ENCODE data around the gene ATP8B3. TPM values are rescaled to one million over a fixed set of nuclear protein-coding genes. Genes with fewer than 3 reads are reported as not detected.

Gene ATP8B3
- polyA plus RNA-seq, 3 donors, result 0.56 to 1.00 (median 0.65) TPM

DNA sequence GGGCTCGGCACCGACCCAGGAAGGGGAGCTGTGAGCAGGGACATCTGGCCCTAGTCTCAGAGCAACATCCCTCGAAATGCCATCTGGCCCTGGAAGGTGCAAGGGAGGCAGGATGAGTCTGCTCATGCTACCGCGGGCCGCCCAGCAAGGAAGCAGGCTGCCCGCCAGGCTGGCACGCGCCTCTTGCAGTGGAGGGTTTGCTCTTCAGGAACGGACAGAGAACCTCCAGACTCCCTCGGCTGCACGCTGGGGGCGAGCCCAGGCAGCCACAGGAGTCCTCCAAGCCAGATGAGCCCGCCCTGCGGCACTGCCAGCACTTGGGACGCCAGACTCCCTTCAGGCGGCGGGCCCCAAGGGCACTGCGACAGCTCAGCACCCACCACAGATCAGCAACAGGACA is 10.1 kb upstream of the ATP8B3 start:
- no peak for DNase-seq (ENCODE audit: extremely low read depth in 1 of 11, low read depth in 9 of 11, low spot score in 4 of 11)

DNA sequence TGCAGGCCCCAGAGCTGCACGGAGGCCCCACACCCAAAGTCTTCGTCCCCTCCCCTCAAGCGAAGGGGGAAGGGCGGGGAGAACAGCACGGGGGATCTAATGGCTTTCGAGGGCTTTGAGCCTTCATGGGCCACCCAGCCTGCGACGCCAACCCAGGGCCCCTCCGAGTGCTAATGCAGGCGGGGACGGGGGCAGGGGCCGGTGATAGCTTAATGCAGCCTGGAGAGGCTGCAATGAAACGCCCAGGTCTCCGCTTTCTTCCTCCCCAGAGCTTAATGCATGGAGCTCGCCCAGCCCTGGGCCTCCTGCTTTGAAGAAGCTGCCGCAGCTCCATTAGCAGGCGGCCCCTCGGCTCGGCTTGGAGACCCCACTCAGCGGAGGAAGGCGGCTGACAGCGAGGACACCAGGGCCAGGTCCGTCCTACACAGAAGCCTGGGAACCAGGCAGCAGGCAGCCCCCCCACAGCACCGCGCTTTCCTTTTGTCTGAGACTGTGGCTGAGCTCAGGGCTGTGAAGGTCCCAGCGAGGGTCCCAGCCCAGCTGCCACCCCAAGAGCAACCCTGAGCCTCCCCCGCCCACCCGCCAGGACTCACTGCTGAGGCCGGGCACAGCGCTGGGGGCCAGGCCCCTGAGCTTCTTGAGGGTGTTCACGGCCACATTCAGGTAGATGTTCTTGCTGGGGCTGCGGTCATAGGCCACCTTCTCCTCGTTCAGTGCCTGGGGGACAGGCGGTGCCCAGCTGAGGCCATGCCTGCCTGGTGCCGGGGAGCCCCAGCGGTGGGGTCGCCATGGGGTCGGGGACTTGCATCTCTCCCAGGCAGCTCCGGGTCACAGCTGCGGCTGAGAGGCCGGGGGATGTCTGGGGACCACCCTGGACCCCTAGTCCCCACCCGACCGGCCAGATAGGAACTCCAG is 7.5 kb upstream of the ATP8B3 start:
- no peak for DNase-seq (ENCODE audit: extremely low read depth in 1 of 11, low read depth in 9 of 11, low spot score in 4 of 11)

GRCh38 chr19:1818549-1819195 is 6.6 kb upstream of the ATP8B3 start:
- no peak for DNase-seq (ENCODE audit: extremely low read depth in 1 of 11, low read depth in 9 of 11, low spot score in 4 of 11)

- DNase-seq (ENCODE audit: extremely low read depth in 1 of 11, low read depth in 9 of 11, low spot score in 4 of 11), result no peak
Observed at GRCh38 chr19:1817553-1818179, 5.6 kb upstream of the ATP8B3 start.

- no peak for DNase-seq (ENCODE audit: extremely low read depth in 1 of 11, low read depth in 9 of 11, low spot score in 4 of 11)
Observed at GRCh38 chr19:1816530-1817298, 4.6 kb upstream of the ATP8B3 start.

- DNase-seq (ENCODE audit: extremely low read depth in 1 of 11, low read depth in 9 of 11, low spot score in 4 of 11), result no peak
Observed at GRCh38 chr19:1815605-1816529, 3.8 kb upstream of the ATP8B3 start.

DNA sequence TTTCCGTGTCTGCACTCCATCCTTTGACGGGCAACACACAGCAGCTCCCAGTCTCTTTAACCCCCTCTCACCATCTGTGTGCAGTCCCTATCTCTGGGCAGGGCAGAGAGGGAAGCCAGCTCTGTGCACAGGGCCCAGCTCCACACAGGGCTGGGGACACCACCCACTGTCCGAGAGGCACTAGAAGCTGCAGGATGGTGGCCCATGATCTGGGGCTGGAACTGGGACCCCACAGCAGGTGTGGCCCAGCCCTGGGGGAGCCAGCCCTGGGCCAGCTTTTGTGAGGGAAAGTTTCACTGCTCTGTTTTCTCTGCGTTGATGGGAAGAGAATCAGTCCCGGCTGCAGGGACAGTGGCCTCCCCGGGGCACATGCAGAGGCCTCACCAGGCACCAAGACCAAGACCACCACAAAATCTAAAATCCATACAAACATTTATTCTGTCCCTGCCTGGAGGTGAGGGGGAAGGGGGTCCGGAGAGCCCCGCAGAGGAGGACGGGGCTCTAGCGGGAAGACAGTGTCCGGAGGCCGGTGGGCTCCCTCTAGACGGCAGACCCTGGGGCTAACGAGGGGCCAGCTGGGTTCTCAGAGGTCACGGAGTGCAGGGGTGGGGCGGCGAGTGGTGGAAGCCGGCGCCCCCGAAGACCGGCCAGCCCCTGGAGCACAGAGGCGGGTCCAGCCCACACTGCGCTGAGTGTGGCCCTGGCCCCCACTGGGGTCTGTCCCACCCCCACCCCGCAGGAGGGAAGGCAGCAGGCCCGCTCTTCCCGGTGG is 2.9 kb upstream of the ATP8B3 start:
- DNase-seq (ENCODE audit: extremely low read depth in 1 of 11, low read depth in 9 of 11, low spot score in 4 of 11), result no peak

- DNase-seq (ENCODE audit: extremely low read depth in 1 of 11, low read depth in 9 of 11, low spot score in 4 of 11), result no peak
Observed at GRCh38 chr19:1814391-1814790, 2.3 kb upstream of the ATP8B3 start.

DNA sequence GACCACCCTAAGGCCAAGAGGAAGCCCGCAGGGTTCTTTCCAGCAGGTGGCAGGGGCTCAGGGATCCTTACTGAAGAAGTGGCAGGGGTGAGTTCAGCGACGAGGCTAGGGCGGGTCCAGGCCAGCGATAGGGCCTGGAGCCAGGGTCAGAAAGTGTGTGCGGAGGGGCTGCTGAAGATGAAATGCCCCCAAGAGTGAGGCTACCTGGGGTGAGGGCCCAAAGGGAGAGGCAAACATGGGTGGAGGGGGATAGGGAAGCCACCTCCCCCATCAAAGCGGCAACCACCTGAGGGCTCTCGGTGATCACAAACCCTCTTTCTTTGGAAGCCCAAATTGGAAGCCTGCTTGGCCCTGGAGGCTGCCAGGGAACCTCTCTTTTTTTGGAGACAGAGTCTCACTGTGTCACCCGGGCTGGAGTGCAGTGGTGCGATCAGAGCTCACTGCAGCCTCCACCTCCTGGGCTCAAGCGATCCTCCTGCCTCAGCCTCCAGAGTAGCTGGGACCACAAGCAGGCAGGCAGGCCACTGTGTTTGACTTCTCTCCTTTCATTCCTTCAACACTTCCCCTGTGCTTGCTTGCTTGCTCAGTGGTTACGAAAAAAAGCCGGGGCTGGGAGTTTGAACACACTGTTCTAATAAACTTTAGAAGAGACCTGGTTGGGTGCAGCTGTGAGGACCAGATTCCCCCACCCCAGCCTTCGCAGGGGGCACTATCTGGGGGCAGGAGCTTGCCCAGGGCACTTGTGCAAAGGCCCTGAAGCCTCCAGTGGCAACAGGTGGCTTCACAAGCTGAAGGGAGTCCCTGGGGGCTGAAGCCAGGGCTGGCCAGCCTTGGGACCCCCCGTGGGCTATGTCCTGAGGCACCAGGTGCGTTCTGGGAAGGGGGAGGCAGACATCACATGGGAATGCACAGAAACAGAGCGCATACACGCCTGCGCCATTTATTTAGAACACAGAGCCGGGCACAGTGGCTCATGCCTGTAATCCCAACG is 1.4 kb upstream of the ATP8B3 start:
- no peak for DNase-seq (ENCODE audit: extremely low read depth in 1 of 11, low read depth in 9 of 11, low spot score in 4 of 11)

DNA sequence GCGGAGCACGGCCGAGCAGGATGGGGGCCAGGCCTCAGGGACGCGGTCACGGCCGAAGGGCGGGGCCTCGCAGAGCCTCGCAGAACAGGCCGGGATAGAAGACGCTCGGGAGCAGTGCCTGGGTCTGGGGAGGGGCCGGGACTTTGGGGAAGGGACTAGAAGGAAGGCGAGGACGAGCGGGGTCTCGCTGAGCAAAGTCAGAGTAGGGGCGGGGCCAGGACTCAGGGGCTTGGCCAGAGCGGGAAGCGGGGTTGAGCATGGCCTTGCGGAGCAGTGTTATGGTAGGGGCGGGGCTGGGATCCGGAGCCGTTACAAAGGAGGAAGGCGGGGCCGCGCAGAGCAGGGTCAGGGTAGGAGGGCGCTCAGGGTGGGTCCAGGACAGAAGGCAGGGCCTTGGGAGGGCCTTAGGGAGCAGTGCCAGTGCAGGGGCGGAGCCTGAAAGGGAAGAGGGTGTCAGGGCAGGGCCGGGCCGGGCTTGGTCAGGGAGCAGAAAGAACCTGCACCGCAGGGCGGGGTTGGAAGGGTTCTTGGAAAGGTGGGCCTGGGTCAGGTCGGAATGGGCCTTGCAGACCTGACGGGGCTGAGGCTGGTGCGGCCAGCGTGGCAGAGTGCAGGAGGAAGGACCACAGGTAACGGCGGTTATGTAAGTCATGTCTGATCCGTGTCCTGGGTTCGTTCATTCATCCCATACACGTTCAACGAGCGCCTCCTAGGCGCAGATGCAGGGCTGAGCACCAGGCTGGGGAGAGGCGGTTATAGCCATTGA is 533 bp upstream of the ATP8B3 start:
- DNase-seq (ENCODE audit: extremely low read depth in 1 of 11, low read depth in 9 of 11, low spot score in 4 of 11), result peak in 10 of 11 donors; percentile 35 to 79 (median 70)

DNA sequence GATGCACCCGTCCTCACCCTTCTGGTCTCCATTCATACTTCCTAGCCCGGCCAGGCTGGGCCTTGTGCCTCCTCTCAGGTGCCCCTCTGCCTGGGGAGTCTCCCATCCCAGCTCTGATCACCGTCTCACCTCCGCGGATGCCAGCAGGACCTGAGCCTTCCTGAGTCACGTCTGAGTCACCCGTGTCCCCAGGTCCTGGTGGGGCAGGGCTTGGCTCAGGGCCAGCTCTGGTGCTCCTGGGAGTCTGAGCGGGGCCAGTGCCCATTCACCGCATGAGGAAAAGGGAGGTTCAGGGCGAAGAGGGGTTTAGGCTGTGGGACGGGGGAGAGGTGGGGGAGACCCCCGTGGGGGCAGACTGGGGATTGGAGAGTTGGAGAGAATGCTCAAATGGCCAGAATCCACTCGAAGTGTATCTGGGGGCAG is 593 bp downstream of the ATP8B3 start:
- DNase-seq (ENCODE audit: extremely low read depth in 1 of 11, low read depth in 9 of 11, low spot score in 4 of 11), result no peak

GRCh38 chr19:1810439-1811160 is 1.5 kb downstream of the ATP8B3 start:
- DNase-seq (ENCODE audit: extremely low read depth in 1 of 11, low read depth in 9 of 11, low spot score in 4 of 11), result no peak

GRCh38 chr19:1809678-1810077 is 2.4 kb downstream of the ATP8B3 start:
- DNase-seq (ENCODE audit: extremely low read depth in 1 of 11, low read depth in 9 of 11, low spot score in 4 of 11), result no peak

GRCh38 chr19:1808395-1808731 is 3.7 kb downstream of the ATP8B3 start:
- DNase-seq (ENCODE audit: extremely low read depth in 1 of 11, low read depth in 9 of 11, low spot score in 4 of 11), result no peak

DNA sequence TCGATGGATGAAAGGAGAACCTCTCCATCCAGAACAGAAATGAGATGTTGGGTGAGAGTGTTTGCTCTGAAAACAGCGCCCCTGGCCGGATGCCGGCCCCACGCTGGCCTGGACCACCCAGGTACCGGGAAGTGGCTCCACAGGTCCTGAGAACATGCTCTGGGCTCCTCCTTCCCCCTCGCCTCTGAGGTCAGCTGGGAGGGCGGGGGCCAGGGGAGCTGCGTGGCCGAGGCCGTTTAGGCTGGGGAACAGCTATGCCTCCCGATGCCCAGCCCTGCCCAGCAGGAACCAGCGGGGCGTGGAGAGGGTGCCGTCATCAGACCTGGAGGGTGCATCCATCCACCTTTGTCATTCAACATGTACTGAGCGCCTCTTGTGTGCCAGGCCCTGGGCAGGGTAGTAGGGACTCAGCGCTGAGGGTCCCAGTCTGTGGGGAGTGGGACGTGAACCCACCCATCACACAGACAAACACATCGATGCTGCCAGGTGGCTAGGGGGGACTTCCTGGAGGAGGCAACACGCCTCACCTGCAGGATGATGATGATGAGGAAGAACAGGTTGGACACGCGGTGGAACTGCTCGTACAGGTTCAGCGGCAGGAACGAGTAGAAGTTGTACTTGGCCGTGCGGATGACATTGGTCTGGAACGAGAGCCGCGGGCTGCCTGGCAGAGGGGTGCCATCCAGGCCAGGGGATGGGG is 4.2 kb downstream of the ATP8B3 start:
- DNase-seq (ENCODE audit: extremely low read depth in 1 of 11, low read depth in 9 of 11, low spot score in 4 of 11), result no peak
